Right lobe of liver (tissue), 6 donors: ENCODE data around the gene RNASEH2A. TPM values are rescaled to one million over a fixed set of nuclear protein-coding genes. Genes with fewer than 3 reads are reported as not detected.

ENCODE experiments used
- ATAC-seq, 4 donors: fragments of 200-7000 bp; cut with Tn5 transposase; one replicate each; pipeline ENCODE4 v1.9.1; 2020; ENCODE audit warnings: mild to moderate bottlenecking in 4 of 4, moderate library complexity in 4 of 4
- DNase-seq, 3 donors: peaks; one replicate each; pipeline ENCODE4 v3.0.0-alpha.2; 2020
- H3K27ac ChIP-seq, 3 donors: fragments of 200-600 bp; one replicate each; pipeline ENCODE4 v1.8.0; 2022
- H3K27me3 ChIP-seq, 2 donors: fragments of 200-600 bp; one replicate each; pipeline ENCODE4 v1.8.0; 2022
- H3K36me3 ChIP-seq, 4 donors: fragments of 200-600 bp; sonication (generic) in 1 of 4; one replicate each; pipeline versions ENCODE4 v1.5.1 to v1.8.0; 2017 to 2022; ENCODE audit warnings: control low read depth in 1 of 4
- H3K4me1 ChIP-seq, 4 donors: fragments of 200-600 bp; sonication (generic) in 1 of 4; one replicate each; pipeline versions ENCODE4 v1.5.1 to v1.8.0; 2017 to 2022; ENCODE audit warnings: control low read depth in 1 of 4
- H3K4me3 ChIP-seq, 3 donors: fragments of 200-600 bp; one replicate each; pipeline ENCODE4 v1.8.0; 2022
- H3K9me3 ChIP-seq, 4 donors: fragments of 200-600 bp; sonication (generic) in 1 of 4; one replicate each; pipeline versions ENCODE4 v1.5.1 to v1.8.0; 2017 to 2022; ENCODE audit warnings: control low read depth in 1 of 4
- CTCF ChIP-seq, 4 donors: fragments of 200-600 bp in 3 of 4; fragments of 450-650 bp in 1 of 4; IDR thresholded peaks; one replicate each; pipeline versions ENCODE4 v1.5.1 to v1.8.0; 2016 to 2022; ENCODE audit warnings: antibody characterized with exemption in 4 of 4, mild to moderate bottlenecking in 2 of 4
- POLR2A ChIP-seq: fragments of 450-650 bp; IDR thresholded peaks from one replicate; pipeline ENCODE4 v1.6.1; 2017; ENCODE audit warnings: antibody characterized with exemption, mild to moderate bottlenecking
- WGBS: methylation state at CpG from one replicate; pipeline ENCODE4 v1.1.6; 2018; ENCODE audit warnings: low coverage, low lambda C conversion rate; ENCODE audit not compliant: insufficient coverage; ENCODE audit errors: missing lambda C conversion rate; 5-methylcytosine and 5-hydroxymethylcytosine counted together
- intact Hi-C, 2 donors: fragments of 100-400 bp; cut with DNase I; formaldehyde crosslinking; loops; one replicate each; pipeline versions ENCODE4 v1.11.2 to v1.14.1; 2022
- total RNA-seq, 6 experiments: library from RNA; depleted of rRNA in 2 of 6; stranded (reverse); fragments of >200 nt in 2 of 6; fragmentation: NEBNext Ultra II Directional in 3 of 6; extraction: Animal tissue kit (Norgen Biotek cat#: 25700) in 3 of 6; gene quantifications; one replicate each; pipeline versions ENCODE4 v1.1.0 to v1.2.4, GENCODE V29; 2016 to 2023
- donor health status: DM: no; HTN: yes; CAD: no.
- donor health status: DM: no; HTN: no; CAD: no.
- donor health status: DM: no; HTN: no; CAD: no.
- donor health status: DM: no; HTN: yes; CAD: no.
- donor health status: DM: no; HTN: yes; CAD: no.

The RNASEH2A gene
- total RNA-seq, 6 experiments from 2014 or later: 2.1 to 7.1 (median 3.7) TPM

- intact Hi-C loops: no loop called here
- ATAC-seq (no peak), DNase-seq (no peak)
- H3K4me3 ChIP-seq: peak overlapping the region in 2 of 3 donors; percentile 53 to 56
- H3K9me3 ChIP-seq: no peaks in the 10 kb centered on the region
- H3K27ac ChIP-seq: peak overlapping the region; percentile 73 to 96 (median 73)
- H3K27me3 ChIP-seq: no peaks in the 10 kb centered on the region
- no peaks in the 10 kb centered on the region for H3K36me3 ChIP-seq
- WGBS: 15% methylated on average over 12 of the region's 16 CpGs
- peaks cover 0 to 35% (median 15%) of the 10 kb centered on the region in 4 donors for H3K4me1 ChIP-seq
- TF ChIP-seq CTCF (IDR thresholded peaks at IDR 0.05) (no peak), POLR2A (peak; percentile 26)
Measured at GRCh38 chr19:12783291-12783848, 23.0 kb upstream of the RNASEH2A start.

- TF ChIP-seq CTCF (IDR thresholded peaks at IDR 0.05): no peak
- TF ChIP-seq POLR2A: no peak
- Histone ChIP-seq H3K9me3 (no peaks in the 10 kb centered on the region), H3K27me3 (no peaks in the 10 kb centered on the region), H3K4me3 (no peak overlapping the region), H3K4me1 (peaks cover 0 to 36% (median 15%) of the 10 kb centered on the region in 4 donors), H3K27ac (peak overlapping the region; percentile 73 to 96 (median 73)), H3K36me3 (no peaks in the 10 kb centered on the region)
- WGBS: 7% methylated on average over 6 of the region's 19 CpGs
- intact Hi-C loops: no loop called here
- DNase-seq (peak; percentile 67 to 74 (median 73)), ATAC-seq (peak; percentile 5 to 48 (median 14))
Measured at GRCh38 chr19:12783849-12784393, 22.5 kb upstream of the RNASEH2A start.

GRCh38 chr19:12784394-12784870 lies 22.0 kb upstream of the RNASEH2A start:
- peaks cover 0 to 36% (median 17%) of the 10 kb centered on the region in 4 donors for H3K4me1 ChIP-seq
- H3K4me3 ChIP-seq: no peak overlapping the region
- TF ChIP-seq POLR2A (no peak), CTCF (IDR thresholded peaks at IDR 0.05) (no peak)
- H3K36me3 ChIP-seq: no peaks in the 10 kb centered on the region
- DNase-seq (no peak), ATAC-seq (no peak)
- intact Hi-C loops: no loop called here
- 62% methylated on average over 2 of the region's 10 CpGs for WGBS
- no peaks in the 10 kb centered on the region for H3K9me3 ChIP-seq
- H3K27me3 ChIP-seq: no peaks in the 10 kb centered on the region
- peak overlapping the region; percentile 73 to 96 (median 73) for H3K27ac ChIP-seq

DNA sequence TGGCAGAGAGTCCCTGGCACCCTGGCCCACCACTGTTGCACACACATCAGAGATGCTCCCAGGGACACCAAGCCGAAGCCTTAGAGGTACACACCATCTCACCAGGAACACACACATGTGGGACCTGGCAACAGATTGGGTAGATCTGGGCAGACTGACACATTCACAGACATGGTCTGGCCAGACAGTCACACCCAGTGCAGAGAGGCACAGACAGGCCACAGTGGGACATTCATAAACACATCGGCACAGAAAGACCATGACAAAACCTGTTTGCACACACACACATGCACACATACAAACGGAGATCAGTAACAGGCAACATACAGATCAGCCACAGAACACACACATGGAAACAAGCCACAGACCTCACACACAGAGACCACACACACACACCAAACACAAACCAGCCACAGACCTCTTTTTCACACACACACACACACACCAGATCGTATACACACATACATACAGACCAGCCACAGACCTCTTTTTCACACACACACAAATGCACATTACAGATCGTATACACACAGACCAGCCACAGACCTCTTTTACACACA lies 21.4 kb upstream of the RNASEH2A start:
- H3K4me3 ChIP-seq: no peak overlapping the region
- H3K4me1 ChIP-seq: peaks cover 0 to 35% (median 17%) of the 10 kb centered on the region in 4 donors
- TF ChIP-seq CTCF (IDR thresholded peaks at IDR 0.05) (no peak), POLR2A (no peak)
- intact Hi-C loops: no loop called here
- no peaks in the 10 kb centered on the region for H3K9me3 ChIP-seq
- H3K36me3 ChIP-seq: no peaks in the 10 kb centered on the region
- DNase-seq: no peak
- H3K27me3 ChIP-seq: no peaks in the 10 kb centered on the region
- no peak for ATAC-seq
- WGBS: 55% methylated on average over 3 of the region's 5 CpGs
- H3K27ac ChIP-seq: peak overlapping the region; percentile 73 to 100 (median 96)
